ENCODE data around the gene KLRF1.

Gene KLRF1

DNA sequence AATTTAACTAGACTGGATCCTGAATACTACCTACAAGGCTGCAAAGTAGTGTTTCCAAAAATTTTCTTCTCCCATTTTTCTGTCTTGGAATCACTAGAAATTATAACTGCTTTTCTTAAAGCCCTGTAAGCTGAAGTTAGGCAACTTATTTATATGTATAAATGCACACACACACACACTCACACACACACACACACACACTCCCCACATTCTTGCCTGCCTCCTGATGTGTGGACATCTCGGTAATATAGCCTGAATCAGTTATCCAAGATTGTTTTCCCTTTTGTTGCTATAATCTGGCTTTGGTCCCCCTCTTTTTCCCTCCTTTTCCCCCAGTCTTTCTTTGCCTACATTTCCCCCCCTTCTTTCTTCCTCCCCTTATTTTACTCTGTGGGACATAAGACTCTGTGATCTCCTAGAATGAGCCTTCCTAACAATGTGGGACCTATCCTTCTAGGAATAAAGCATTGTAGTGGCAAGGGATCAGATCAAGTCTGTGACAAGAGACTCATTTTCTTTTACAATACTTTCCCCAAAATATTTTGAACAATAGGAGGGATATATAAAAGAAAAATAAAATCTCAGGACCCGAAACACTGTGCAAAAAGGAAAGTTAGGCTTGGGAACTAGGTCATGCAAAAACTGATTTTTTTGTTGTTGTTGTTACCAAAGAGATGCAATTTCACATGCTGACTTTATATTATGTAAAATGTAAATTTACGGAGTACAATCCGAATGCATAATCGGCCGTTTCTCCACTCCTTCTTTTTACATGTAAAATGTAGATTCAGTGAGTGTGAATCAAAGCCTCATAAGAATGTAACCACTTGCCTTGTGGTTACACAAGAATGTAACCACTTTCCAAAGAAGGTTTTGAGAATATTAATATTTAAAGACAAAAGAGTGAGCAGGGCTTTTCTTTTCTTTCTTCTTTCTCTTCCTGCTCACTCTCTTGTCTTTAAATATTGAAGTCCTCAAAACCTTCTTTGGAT lies 40.3 kb upstream of the KLRF1 start:
- H3K27me3 ChIP-seq (ENCODE audit: insufficient read depth, poor library complexity, severe bottlenecking) = no peaks in the 10 kb centered on the region
- TF ChIP-seq GABPA (IDR thresholded peaks at IDR 0.05; ENCODE audit: low read depth) (no peak), SPI1 (IDR thresholded peaks at IDR 0.05; ENCODE audit: borderline replicate concordance, low read depth) (no peak), POLR2AphosphoS5 (IDR thresholded peaks at IDR 0.05; ENCODE audit: low read depth) (no peak)
- TF ChIP-seq, protein P1, sequence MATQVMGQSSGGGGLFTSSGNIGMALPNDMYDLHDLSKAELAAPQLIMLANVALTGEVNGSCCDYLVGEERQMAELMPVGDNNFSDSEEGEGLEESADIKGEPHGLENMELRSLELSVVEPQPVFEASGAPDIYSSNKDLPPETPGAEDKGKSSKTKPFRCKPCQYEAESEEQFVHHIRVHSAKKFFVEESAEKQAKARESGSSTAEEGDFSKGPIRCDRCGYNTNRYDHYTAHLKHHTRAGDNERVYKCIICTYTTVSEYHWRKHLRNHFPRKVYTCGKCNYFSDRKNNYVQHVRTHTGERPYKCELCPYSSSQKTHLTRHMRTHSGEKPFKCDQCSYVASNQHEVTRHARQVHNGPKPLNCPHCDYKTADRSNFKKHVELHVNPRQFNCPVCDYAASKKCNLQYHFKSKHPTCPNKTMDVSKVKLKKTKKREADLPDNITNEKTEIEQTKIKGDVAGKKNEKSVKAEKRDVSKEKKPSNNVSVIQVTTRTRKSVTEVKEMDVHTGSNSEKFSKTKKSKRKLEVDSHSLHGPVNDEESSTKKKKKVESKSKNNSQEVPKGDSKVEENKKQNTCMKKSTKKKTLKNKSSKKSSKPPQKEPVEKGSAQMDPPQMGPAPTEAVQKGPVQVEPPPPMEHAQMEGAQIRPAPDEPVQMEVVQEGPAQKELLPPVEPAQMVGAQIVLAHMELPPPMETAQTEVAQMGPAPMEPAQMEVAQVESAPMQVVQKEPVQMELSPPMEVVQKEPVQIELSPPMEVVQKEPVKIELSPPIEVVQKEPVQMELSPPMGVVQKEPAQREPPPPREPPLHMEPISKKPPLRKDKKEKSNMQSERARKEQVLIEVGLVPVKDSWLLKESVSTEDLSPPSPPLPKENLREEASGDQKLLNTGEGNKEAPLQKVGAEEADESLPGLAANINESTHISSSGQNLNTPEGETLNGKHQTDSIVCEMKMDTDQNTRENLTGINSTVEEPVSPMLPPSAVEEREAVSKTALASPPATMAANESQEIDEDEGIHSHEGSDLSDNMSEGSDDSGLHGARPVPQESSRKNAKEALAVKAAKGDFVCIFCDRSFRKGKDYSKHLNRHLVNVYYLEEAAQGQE (IDR thresholded peaks at IDR 0.05; ENCODE audit: insufficient replicate concordance, low read depth) = no peak
- TF ChIP-seq, protein P2, sequence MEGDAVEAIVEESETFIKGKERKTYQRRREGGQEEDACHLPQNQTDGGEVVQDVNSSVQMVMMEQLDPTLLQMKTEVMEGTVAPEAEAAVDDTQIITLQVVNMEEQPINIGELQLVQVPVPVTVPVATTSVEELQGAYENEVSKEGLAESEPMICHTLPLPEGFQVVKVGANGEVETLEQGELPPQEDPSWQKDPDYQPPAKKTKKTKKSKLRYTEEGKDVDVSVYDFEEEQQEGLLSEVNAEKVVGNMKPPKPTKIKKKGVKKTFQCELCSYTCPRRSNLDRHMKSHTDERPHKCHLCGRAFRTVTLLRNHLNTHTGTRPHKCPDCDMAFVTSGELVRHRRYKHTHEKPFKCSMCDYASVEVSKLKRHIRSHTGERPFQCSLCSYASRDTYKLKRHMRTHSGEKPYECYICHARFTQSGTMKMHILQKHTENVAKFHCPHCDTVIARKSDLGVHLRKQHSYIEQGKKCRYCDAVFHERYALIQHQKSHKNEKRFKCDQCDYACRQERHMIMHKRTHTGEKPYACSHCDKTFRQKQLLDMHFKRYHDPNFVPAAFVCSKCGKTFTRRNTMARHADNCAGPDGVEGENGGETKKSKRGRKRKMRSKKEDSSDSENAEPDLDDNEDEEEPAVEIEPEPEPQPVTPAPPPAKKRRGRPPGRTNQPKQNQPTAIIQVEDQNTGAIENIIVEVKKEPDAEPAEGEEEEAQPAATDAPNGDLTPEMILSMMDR (IDR thresholded peaks at IDR 0.05; ENCODE audit: insufficient read depth, low read length) = no peak
- DNase-seq (ENCODE audit: low read depth in 1 of 2, low spot score in 1 of 2) = no peak
- no peak overlapping the region for H3K27ac ChIP-seq (replicated peaks)
- no peak overlapping the region for H3K4me3 ChIP-seq (replicated peaks; ENCODE audit: insufficient read depth, low read length)

DNA sequence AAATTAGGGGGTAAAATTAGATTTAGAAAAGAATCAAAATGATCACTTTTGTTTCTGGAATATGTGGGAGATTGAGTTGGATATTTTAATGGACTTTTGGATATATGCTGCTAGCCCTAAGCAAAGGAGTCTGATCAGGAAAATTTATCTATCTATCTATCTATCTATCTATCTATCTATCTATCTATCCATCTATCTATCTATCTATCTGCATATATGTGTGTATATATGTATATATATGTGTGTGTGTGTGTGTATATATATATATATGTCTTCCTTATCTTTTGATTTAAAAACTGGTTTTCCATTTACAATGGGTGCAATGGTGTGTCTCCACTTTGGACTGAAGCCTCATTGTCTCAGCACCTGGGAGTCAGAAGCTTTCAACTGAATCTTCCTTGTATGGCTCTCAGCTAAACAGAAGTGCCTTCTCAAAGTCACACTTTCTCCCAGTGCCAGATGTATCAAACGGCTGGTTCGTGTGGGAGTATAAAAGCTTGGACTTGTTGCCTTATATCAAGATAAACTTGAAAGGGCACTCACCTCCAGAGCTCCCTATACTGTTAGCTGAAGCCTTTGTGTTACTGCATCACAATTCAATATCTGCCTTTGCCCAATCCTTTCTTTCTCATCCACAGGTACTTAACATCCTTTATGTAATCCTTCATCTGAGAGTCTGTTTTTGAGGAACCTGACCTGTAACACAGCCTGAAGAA lies 34.9 kb upstream of the KLRF1 start:
- peak in 1 of 2 experiments; percentile 7 for DNase-seq (ENCODE audit: low read depth in 1 of 2, low spot score in 1 of 2)
- TF ChIP-seq GABPA (IDR thresholded peaks at IDR 0.05; ENCODE audit: low read depth) = no peak
- TF ChIP-seq, protein P2 (IDR thresholded peaks at IDR 0.05; ENCODE audit: insufficient read depth, low read length) = no peak
- TF ChIP-seq POLR2AphosphoS5 (IDR thresholded peaks at IDR 0.05; ENCODE audit: low read depth) = no peak
- TF ChIP-seq, protein P1 (IDR thresholded peaks at IDR 0.05; ENCODE audit: insufficient replicate concordance, low read depth) = no peak
- TF ChIP-seq SPI1 (IDR thresholded peaks at IDR 0.05; ENCODE audit: borderline replicate concordance, low read depth) = no peak
- no peaks in the 10 kb centered on the region for H3K27me3 ChIP-seq (ENCODE audit: insufficient read depth, poor library complexity, severe bottlenecking)
- H3K27ac ChIP-seq (replicated peaks) = peak overlapping the region; percentile 81; the same call in 1 of the 2 replicates
- no peak overlapping the region for H3K4me3 ChIP-seq (replicated peaks; ENCODE audit: insufficient read depth, low read length)

DNA sequence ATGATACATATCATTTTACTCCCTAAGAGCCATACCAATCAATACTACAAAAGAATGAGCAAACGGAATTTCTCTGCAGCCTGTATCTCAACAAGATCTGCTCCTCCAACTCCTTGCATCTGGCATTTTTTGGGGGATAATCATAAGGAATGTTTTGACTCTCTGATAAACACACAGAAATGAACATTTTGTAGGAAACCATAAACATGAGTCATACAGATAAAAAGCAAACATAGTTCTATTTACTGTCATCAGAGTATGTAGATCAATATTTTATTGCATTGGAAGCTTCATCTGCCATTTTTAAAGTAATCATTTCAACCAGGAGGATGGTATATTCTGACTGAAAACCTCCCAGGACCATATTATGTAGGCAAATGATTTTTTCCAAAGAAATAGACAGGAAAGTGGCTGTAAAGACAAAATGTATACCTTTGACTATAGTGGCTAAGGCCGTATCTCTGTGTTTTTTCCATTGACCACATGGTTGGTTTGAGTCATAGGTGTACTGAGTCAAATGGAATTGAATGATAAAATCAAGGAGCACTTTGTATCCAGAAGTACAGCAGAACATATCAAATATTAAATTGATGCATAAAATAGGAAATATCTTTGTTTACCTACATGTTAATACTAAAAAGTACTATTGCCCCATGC lies 34.2 kb upstream of the KLRF1 start:
- TF ChIP-seq POLR2AphosphoS5 (IDR thresholded peaks at IDR 0.05; ENCODE audit: low read depth) = no peak
- no peak for TF ChIP-seq SPI1 (IDR thresholded peaks at IDR 0.05; ENCODE audit: borderline replicate concordance, low read depth)
- no peak for TF ChIP-seq GABPA (IDR thresholded peaks at IDR 0.05; ENCODE audit: low read depth)
- TF ChIP-seq, protein P1 (IDR thresholded peaks at IDR 0.05; ENCODE audit: insufficient replicate concordance, low read depth) = no peak
- TF ChIP-seq, protein P2 (IDR thresholded peaks at IDR 0.05; ENCODE audit: insufficient read depth, low read length) = no peak
- DNase-seq (ENCODE audit: low read depth in 1 of 2, low spot score in 1 of 2) = no peak
- no peak overlapping the region for H3K4me3 ChIP-seq (replicated peaks; ENCODE audit: insufficient read depth, low read length)
- H3K27me3 ChIP-seq (ENCODE audit: insufficient read depth, poor library complexity, severe bottlenecking) = no peaks in the 10 kb centered on the region
- peak overlapping the region; percentile 81 for H3K27ac ChIP-seq (replicated peaks)
